Dedifferentiated amniotic fluid mesenchymal stem cell (primary cell): Measurements from ENCODE around the gene SORCS2.

Source experiments
- DNase-seq: peaks from one replicate; pipeline ENCODE4 v3.0.0-alpha.2; 2016; ENCODE audit errors: extremely low spot score

SORCS2 gene

GRCh38 chr4:7763106-7763505, 570.8 kb downstream of the SORCS2 start:
- DNase-seq = no peak

- no peak for DNase-seq
Observed at GRCh38 chr4:7763788-7764187, 571.5 kb downstream of the SORCS2 start.

DNA sequence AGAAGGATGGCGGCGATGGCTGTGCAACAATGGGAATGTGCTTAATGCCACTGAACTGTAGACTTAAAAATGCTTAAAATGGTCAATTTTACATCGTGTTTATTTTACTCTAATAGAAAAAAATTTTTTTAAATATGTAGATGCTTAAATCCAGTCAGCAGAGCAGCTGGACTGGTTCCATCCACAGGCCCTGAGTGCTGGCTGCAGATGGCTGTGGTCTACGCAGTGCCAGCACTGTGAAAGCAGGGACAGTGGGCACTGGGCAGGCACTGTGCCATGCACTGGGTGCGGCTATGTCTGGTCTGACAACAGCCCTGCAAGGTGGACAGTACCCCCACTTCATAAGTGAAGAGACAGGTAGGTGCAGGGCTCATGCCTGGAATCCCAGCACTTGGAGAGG, 572.1 kb downstream of the SORCS2 start:
- no peak for DNase-seq

- no peak for DNase-seq
Observed at GRCh38 chr4:7765666-7766065, 573.3 kb downstream of the SORCS2 start.

GRCh38 chr4:7766086-7766485, 573.7 kb downstream of the SORCS2 start:
- no peak for DNase-seq

DNA sequence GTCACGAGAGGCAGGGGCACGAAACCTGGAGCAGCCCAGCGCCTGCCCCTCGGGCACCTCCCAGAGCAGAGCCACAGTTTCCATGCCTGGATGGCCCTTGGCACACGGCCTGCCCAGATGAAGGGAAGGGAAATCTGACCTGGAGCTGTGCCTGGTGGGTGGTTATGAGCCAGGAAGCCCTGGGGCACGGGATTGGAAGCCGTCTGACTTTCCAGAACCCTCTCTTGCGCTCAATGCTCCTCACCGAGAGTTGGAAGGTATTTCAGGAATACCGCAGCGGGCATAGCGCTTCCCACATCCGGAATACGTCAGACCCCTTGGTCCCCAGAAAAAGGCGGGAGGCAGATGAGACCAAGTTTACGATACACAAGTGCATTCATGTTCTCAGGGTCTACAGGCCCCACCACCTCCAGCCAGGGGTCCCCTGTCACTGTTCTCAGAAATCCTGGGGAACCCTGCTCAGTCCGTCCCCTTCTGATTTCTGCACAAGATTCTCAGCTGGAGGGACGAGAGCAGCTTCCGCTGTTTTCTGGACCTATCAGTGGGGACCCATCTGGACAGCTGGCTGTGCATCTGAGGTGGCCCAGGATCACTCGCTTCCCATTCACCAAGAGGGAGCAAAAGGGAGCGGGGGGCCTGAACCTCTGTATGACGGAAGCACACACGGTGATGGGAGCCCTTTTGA, 574.5 kb downstream of the SORCS2 start:
- DNase-seq = no peak

- no peak for DNase-seq
Observed at GRCh38 chr4:7767526-7767925, 575.2 kb downstream of the SORCS2 start.

GRCh38 chr4:7767966-7768365, 575.6 kb downstream of the SORCS2 start:
- no peak for DNase-seq

DNA sequence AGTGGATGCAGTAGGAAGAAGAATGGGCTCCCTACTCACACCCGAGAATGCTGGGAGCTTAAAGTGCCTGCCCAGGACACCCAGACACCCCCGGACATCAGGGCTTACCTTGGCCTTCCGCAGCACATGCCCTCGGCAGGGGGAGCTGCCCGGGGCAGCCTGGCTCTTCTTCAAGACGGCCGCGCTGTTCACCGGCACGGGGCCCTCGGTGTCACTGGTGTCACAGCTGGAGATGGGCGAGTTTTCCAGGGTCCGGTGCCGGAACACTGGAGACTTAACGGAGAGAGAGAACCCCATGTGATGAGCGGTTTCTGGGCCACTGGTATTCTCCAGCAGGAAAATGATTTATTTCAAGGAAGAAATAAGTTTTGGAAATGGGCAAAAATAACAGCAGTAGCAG, 576.4 kb downstream of the SORCS2 start:
- DNase-seq = no peak

- no peak for DNase-seq
Observed at GRCh38 chr4:7769396-7770223, 577.3 kb downstream of the SORCS2 start.

- DNase-seq = no peak
Observed at GRCh38 chr4:7770224-7771050, 578.1 kb downstream of the SORCS2 start.

DNA sequence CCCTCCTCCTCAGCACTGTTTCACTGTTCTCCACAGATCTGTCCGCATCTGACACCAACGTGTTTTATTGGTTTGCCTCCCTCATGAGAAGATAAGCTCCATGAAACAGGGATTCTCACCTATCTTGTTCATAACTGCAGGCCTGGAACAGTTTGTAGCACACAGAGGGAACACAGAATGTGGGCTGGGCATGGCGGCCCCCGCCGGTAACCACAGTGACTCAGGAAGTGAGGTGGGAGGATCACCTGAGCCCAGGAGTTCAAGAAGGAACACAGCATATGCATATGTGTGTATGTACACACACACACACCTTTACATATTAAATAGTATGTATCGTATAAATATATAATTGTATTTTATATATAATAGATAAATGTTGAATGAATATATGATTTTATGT, 578.7 kb downstream of the SORCS2 start:
- no peak for DNase-seq

DNA sequence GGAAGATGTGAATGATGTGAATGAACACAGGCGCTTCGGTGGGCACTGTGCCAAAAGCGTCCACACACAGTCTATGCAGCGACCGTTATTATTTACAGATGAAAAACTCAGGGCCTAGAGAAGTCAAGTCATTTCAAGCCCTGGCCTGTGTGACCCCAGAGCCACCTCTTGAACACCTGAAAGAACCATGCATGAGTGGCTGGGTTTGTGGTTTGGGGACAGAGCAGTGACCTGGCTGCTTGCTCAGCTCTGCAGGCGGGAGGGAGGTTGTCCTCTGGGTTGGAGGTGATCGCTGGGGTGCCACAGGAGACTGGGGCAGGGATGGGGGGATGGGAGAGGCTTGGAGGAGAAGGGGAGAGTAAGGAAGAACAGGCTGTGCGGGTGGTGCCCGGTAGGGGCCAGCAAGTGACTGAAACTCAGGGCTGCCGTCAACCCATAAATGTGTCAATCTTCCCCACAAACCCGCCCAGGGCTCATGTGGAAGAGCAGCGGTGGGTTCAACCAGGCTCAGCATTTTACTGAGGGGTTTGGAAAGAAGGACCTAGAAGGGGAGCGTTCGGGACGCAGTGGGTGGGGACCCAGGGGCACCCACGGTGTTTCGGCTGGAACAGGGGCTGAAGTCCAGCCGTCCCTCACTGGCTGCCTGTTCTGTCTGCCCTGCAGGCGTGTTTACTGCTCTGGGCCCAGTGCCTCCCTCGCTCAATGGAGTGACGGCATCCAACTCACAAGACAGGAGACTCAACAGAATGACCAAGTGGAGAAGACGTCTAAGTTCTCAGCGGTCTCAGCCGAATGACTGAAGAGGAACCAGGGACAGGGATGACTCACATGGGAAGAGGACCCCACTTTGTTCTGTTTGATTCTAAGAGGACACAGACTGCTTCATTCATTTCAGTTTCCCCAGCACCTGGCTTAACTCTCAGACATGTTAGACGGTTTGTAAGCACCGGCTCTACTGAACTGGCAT, 579.5 kb downstream of the SORCS2 start:
- DNase-seq = no peak

DNA sequence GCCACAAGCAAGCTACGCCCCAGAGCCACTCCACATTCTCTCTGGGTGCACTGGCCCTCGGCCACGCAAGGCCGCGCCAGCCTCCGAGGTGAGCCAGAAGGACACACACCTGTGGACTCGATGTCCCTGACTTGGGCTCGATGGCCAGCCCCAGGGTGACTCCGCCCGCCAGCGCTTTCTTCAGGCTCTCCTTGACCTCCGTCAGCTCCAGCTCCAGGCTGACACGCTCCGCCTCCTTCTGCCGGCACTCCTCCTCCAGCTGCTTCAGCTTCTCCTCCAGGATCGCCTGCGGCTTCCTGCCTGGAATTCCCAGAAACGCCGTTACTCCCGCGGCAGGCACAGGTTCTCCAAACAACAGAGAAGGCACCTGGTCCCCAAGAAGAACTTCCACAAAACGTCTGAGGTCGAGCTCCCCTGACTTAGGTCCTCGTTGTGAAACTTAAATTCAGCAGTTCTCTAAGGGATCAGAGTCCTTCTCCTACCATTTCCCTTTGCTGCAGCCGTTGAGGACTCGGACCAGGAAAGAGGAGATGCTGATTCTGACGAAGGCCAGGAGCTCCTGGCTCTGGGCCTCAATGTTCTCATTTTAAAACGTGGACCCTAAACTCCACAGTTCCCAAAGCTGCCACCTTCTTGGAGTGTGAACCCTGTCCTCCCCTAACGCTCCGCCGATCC, 580.5 kb downstream of the SORCS2 start:
- no peak for DNase-seq

- DNase-seq = no peak
Observed at GRCh38 chr4:7773401-7774180, 581.3 kb downstream of the SORCS2 start.

- DNase-seq = no peak
Observed at GRCh38 chr4:7774301-7775294, 582.3 kb downstream of the SORCS2 start.

GRCh38 chr4:7775396-7775795, 583.1 kb downstream of the SORCS2 start:
- no peak for DNase-seq

- no peak for DNase-seq
Observed at GRCh38 chr4:7777017-7777710, 584.8 kb downstream of the SORCS2 start.
